Measurements from ENCODE around the gene ERAL1.
A peak's percentile ranks its signal among the peaks of the same experiment; 100 is the strongest.
"Not testable (repeated sequence)": the region's sequence is repeated elsewhere in the genome, so short reads cannot be mapped to it uniquely, and the experiment has no call there.

ERAL1 gene

GRCh38 chr17:28902819-28903545, 48.2 kb downstream of the ERAL1 start, which contains the start of gene DHRS13:
Gene DHRS13, minus strand, starts transcription at chr17:28903079. Its CDS starts 135 bp downstream, at chr17:28902944.
- H3K4me3 ChIP-seq (ENCODE audit: low read length): peak within 1 kb of the TSS; percentile 81
- no peaks in the 10 kb centered on the region for H3K9me3 ChIP-seq (ENCODE audit: control insufficient read depth, low read length)
- DNase-seq (ENCODE audit: low read depth): peak; percentile 93
- H3K9ac ChIP-seq (ENCODE audit: low read length): peak within 1 kb of the TSS; percentile 71
- H3K36me3 ChIP-seq (ENCODE audit: control insufficient read depth, insufficient read depth, low read length, severe bottlenecking): peaks cover 28% of the 10 kb centered on the region
- H3K4me1 ChIP-seq (ENCODE audit: control insufficient read depth, insufficient read depth, low read length): peaks cover 16% of the 10 kb centered on the region
- H3K27me3 ChIP-seq (replicated peaks; ENCODE audit: control insufficient read depth, insufficient read depth, low read length): no peaks in the 10 kb centered on the region

DNA sequence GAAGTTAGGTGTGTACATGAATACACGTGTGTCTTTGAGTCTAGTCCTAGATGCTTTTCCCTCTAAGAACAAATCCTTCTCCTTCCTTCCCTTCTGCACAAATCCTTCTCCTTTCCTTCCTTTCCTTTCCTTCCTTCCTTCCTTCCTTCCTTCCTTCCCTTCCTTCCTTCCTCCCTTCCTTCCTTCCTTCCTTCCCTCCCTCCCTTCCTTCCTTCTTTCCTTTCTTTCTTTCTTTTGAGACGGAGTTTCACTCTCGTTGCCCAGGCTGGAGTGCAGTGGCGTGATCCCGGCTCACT, 48.7 kb downstream of the ERAL1 start:
- peaks cover 17% of the 10 kb centered on the region for H3K4me1 ChIP-seq (ENCODE audit: control insufficient read depth, insufficient read depth, low read length)
- H3K9me3 ChIP-seq (ENCODE audit: control insufficient read depth, low read length); H3K27me3 ChIP-seq (replicated peaks; ENCODE audit: control insufficient read depth, insufficient read depth, low read length); H3K9ac ChIP-seq (ENCODE audit: low read length); H3K4me3 ChIP-seq (ENCODE audit: low read length); DNase-seq (ENCODE audit: low read depth): not testable (repeated sequence)
- H3K36me3 ChIP-seq (ENCODE audit: control insufficient read depth, insufficient read depth, low read length, severe bottlenecking): peaks cover 33% of the 10 kb centered on the region

- Histone ChIP-seq H3K4me1 (ENCODE audit: control insufficient read depth, insufficient read depth, low read length) (peaks cover 25% of the 10 kb centered on the region), H3K4me3 (ENCODE audit: low read length) (no peak overlapping the region), H3K9me3 (ENCODE audit: control insufficient read depth, low read length) (no peaks in the 10 kb centered on the region), H3K9ac (ENCODE audit: low read length) (no peak overlapping the region), H3K27me3 (replicated peaks; ENCODE audit: control insufficient read depth, insufficient read depth, low read length) (no peaks in the 10 kb centered on the region), H3K36me3 (ENCODE audit: control insufficient read depth, insufficient read depth, low read length, severe bottlenecking) (peaks cover 45% of the 10 kb centered on the region)
- DNase-seq (ENCODE audit: low read depth): no peak
Observed at GRCh38 chr17:28904800-28905199, 50.0 kb downstream of the ERAL1 start.

- Histone ChIP-seq H3K9ac (ENCODE audit: low read length) (no peak overlapping the region), H3K4me1 (ENCODE audit: control insufficient read depth, insufficient read depth, low read length) (peaks cover 25% of the 10 kb centered on the region), H3K36me3 (ENCODE audit: control insufficient read depth, insufficient read depth, low read length, severe bottlenecking) (peaks cover 60% of the 10 kb centered on the region), H3K27me3 (replicated peaks; ENCODE audit: control insufficient read depth, insufficient read depth, low read length) (no peaks in the 10 kb centered on the region), H3K4me3 (ENCODE audit: low read length) (no peak overlapping the region), H3K9me3 (ENCODE audit: control insufficient read depth, low read length) (no peaks in the 10 kb centered on the region)
- no peak for DNase-seq (ENCODE audit: low read depth)
Observed at GRCh38 chr17:28906276-28906675, 51.5 kb downstream of the ERAL1 start.

- peak overlapping the region; percentile 70 for H3K9ac ChIP-seq (ENCODE audit: low read length)
- peaks cover 66% of the 10 kb centered on the region for H3K36me3 ChIP-seq (ENCODE audit: control insufficient read depth, insufficient read depth, low read length, severe bottlenecking)
- no peaks in the 10 kb centered on the region for H3K9me3 ChIP-seq (ENCODE audit: control insufficient read depth, low read length)
- DNase-seq (ENCODE audit: low read depth): no peak
- H3K4me1 ChIP-seq (ENCODE audit: control insufficient read depth, insufficient read depth, low read length): peaks cover 25% of the 10 kb centered on the region
- no peaks in the 10 kb centered on the region for H3K27me3 ChIP-seq (replicated peaks; ENCODE audit: control insufficient read depth, insufficient read depth, low read length)
- no peak overlapping the region for H3K4me3 ChIP-seq (ENCODE audit: low read length)
Observed at GRCh38 chr17:28906706-28907438, 52.1 kb downstream of the ERAL1 start.

- Histone ChIP-seq H3K4me3 (ENCODE audit: low read length) (peak overlapping the region; percentile 42), H3K9ac (ENCODE audit: low read length) (peak overlapping the region; percentile 70), H3K9me3 (ENCODE audit: control insufficient read depth, low read length) (no peaks in the 10 kb centered on the region), H3K4me1 (ENCODE audit: control insufficient read depth, insufficient read depth, low read length) (peaks cover 25% of the 10 kb centered on the region), H3K27me3 (replicated peaks; ENCODE audit: control insufficient read depth, insufficient read depth, low read length) (no peaks in the 10 kb centered on the region), H3K36me3 (ENCODE audit: control insufficient read depth, insufficient read depth, low read length, severe bottlenecking) (peaks cover 76% of the 10 kb centered on the region)
- DNase-seq (ENCODE audit: low read depth): peak; percentile 60
Observed at GRCh38 chr17:28907709-28908475, 53.1 kb downstream of the ERAL1 start.

GRCh38 chr17:28908640-28909167, 53.9 kb downstream of the ERAL1 start:
- Histone ChIP-seq H3K9me3 (ENCODE audit: control insufficient read depth, low read length) (no peaks in the 10 kb centered on the region), H3K27me3 (replicated peaks; ENCODE audit: control insufficient read depth, insufficient read depth, low read length) (no peaks in the 10 kb centered on the region), H3K36me3 (ENCODE audit: control insufficient read depth, insufficient read depth, low read length, severe bottlenecking) (peaks cover 84% of the 10 kb centered on the region), H3K4me3 (ENCODE audit: low read length) (peak overlapping the region; percentile 42), H3K9ac (ENCODE audit: low read length) (peak overlapping the region; percentile 70), H3K4me1 (ENCODE audit: control insufficient read depth, insufficient read depth, low read length) (peaks cover 20% of the 10 kb centered on the region)
- DNase-seq (ENCODE audit: low read depth): peak; percentile 80

GRCh38 chr17:28910534-28910933, 55.7 kb downstream of the ERAL1 start:
- no peaks in the 10 kb centered on the region for H3K27me3 ChIP-seq (replicated peaks; ENCODE audit: control insufficient read depth, insufficient read depth, low read length)
- H3K4me1 ChIP-seq (ENCODE audit: control insufficient read depth, insufficient read depth, low read length): peaks cover 20% of the 10 kb centered on the region
- no peak overlapping the region for H3K4me3 ChIP-seq (ENCODE audit: low read length)
- DNase-seq (ENCODE audit: low read depth): no peak
- H3K9me3 ChIP-seq (ENCODE audit: control insufficient read depth, low read length): no peaks in the 10 kb centered on the region
- H3K36me3 ChIP-seq (ENCODE audit: control insufficient read depth, insufficient read depth, low read length, severe bottlenecking): peaks cover 97% of the 10 kb centered on the region
- no peak overlapping the region for H3K9ac ChIP-seq (ENCODE audit: low read length)
